Lower leg skin (tissue), 4 donors: ENCODE measurements around the gene DDX51. TPM values are rescaled to one million over a fixed set of nuclear protein-coding genes. Genes with fewer than 3 reads are reported as not detected.

Experiments used
- DNase-seq, 2 donors: peaks; one replicate each; pipeline ENCODE4 v3.0.0-alpha.2; 2019; ENCODE audit warnings: low spot score in 2 of 2
- H3K4me3 ChIP-seq: fragments of 200-600 bp; sonication (generic); 2 replicates; pipeline ENCODE4 v1.5.1; 2017; ENCODE audit warnings: mild to moderate bottlenecking, low read depth; ENCODE audit not compliant: poor library complexity, severe bottlenecking
- CTCF ChIP-seq, 3 donors: fragments of 450-650 bp; IDR thresholded peaks; one replicate each; pipeline ENCODE4 v1.5.1; 2016; ENCODE audit warnings: antibody characterized with exemption in 3 of 3, mild to moderate bottlenecking in 3 of 3, moderate library complexity in 2 of 3
- POLR2A ChIP-seq, 2 donors: fragments of 450-650 bp; IDR thresholded peaks; one replicate each; pipeline ENCODE4 v1.6.1; 2016 to 2017; ENCODE audit warnings: antibody characterized with exemption in 2 of 2, mild to moderate bottlenecking in 1 of 2, moderate library complexity in 1 of 2
- WGBS, 2 donors: methylation state at CpG; one replicate each; pipeline ENCODE4 v1.1.5; 2018; 5-methylcytosine and 5-hydroxymethylcytosine counted together
- intact Hi-C: fragments of 100-400 bp; cut with DNase I; formaldehyde crosslinking; loops from one replicate; pipeline ENCODE4 v1.15.0; 2023; ENCODE audit warnings: low total_unique reads
- total RNA-seq, 4 donors: library from RNA; depleted of rRNA; stranded (reverse); fragments of >200 nt; gene quantifications; one replicate each; pipeline ENCODE4 v1.1.0, GENCODE V29; 2016

DDX51 gene
- total RNA-seq, 4 donors from 2014 or later = 11.1 to 31.8 (median 19.2) TPM

GRCh38 chr12:132123970-132124765 is 20.0 kb downstream of the DDX51 start:
- intact Hi-C loops = no loop called here
- DNase-seq = no peak
- TF ChIP-seq CTCF (IDR thresholded peaks at IDR 0.05) (no peak), POLR2A (IDR thresholded peaks at IDR 0.05) (no peak)
- H3K4me3 ChIP-seq = no peak overlapping the region
- 96% methylated on average over 12 of the region's 12 CpGs for WGBS, 2 donors

GRCh38 chr12:132121283-132121682 is 22.8 kb downstream of the DDX51 start:
- TF ChIP-seq POLR2A (IDR thresholded peaks at IDR 0.05) (no peak), CTCF (IDR thresholded peaks at IDR 0.05) (no peak)
- DNase-seq = no peak
- WGBS, 2 donors = 94 to 95% methylated on average over 14 of the region's 14 CpGs
- no peak overlapping the region for H3K4me3 ChIP-seq
- intact Hi-C loops = no loop called here

GRCh38 chr12:132118876-132119275 is 25.2 kb downstream of the DDX51 start:
- intact Hi-C loops = no loop called here
- no peak for DNase-seq
- TF ChIP-seq POLR2A (IDR thresholded peaks at IDR 0.05) = no peak
- TF ChIP-seq CTCF (IDR thresholded peaks at IDR 0.05) = no peak
- WGBS, 2 donors = 95 to 97% methylated on average over 14 to 19 of the region's 22 CpGs
- H3K4me3 ChIP-seq = no peak overlapping the region

- H3K4me3 ChIP-seq = no peak overlapping the region
- 89 to 94% methylated on average over 5 to 9 of the region's 10 CpGs for WGBS, 2 donors
- TF ChIP-seq POLR2A (IDR thresholded peaks at IDR 0.05) = no peak
- TF ChIP-seq CTCF (IDR thresholded peaks at IDR 0.05) = no peak
- DNase-seq = no peak
- intact Hi-C loops = no loop called here
These were observed 26.6 kb downstream of the DDX51 start for GRCh38 chr12:132117558-132117875.

- TF ChIP-seq POLR2A (IDR thresholded peaks at IDR 0.05) = no peak
- no peak for TF ChIP-seq CTCF (IDR thresholded peaks at IDR 0.05)
- 96% methylated on average over 49 to 51 of the region's 58 CpGs for WGBS, 2 donors
- DNase-seq = no peak
- intact Hi-C loops = no loop called here
- no peak overlapping the region for H3K4me3 ChIP-seq
These were observed 27.2 kb downstream of the DDX51 start for GRCh38 chr12:132116709-132117557.
